ENCODE data around the gene SLIT3. TPM values are rescaled to one million over a fixed set of nuclear protein-coding genes. Genes with fewer than 3 reads are reported as not detected.
"Not testable (repeated sequence)": the region's sequence is repeated elsewhere in the genome, so short reads cannot be mapped to it uniquely, and the experiment has no call there.

Gene SLIT3
- total and polyA plus RNA-seq, 4 donors: 18.1 to 22.5 (median 19.5) TPM

DNA sequence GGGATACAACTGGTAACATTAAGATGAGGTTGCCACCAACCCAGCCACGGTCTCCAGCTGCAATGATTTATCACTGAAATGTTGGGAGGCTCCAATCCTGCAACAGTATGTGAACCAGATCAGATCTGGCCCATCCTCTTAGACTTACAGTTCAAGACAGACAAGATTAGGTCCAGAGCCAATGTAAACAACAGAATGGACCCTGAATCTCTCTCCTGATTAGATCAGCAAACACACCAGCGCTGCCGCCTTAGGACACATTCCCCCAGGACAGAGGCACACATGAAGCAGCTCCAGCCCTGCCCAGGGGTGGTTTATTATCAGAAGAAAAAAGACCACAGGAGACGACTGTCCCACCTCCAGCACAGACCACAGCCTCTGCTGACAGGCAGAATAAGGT is 82.1 kb downstream of the SLIT3 start:
- no peak for DNase-seq (ENCODE audit: low read depth in 4 of 6, low spot score in 6 of 6)
- Histone ChIP-seq H3K27ac (ENCODE audit: low read depth, low read length) (no peak overlapping the region), H3K27me3 (ENCODE audit: control insufficient read depth, insufficient read depth, low read length) (no peaks in the 10 kb centered on the region), H3K9me3 (ENCODE audit: control insufficient read depth, insufficient read depth, low read length) (no peaks in the 10 kb centered on the region), H3K4me1 (ENCODE audit: control insufficient read depth, insufficient read depth, low read length) (no peaks in the 10 kb centered on the region), H3K36me3 (ENCODE audit: control insufficient read depth, insufficient read depth, low read length) (no peaks in the 10 kb centered on the region), H3K4me3 (ENCODE audit: low read depth, low read length) (no peak overlapping the region)
- 63% methylated on average over 3 of the region's 4 CpGs for WGBS (ENCODE audit: insufficient coverage)

DNA sequence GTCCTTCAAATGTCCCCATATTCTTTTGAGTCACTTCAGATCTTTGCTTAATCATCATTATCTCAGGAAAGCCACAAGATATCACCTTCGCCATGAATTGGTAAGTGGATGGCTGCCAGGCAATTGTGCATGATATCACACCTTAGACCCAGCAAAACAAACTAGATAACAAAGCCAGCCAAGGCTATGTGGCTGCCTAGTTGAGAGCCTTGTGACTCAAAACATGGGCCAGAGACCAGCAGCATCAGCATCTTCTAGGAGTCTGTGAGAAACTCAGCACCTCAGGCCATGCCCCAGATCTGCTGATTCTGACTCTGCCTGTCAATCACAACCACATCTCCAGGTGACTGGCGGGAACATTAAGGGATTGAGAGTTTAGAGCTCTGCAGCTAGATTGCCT is 82.8 kb downstream of the SLIT3 start:
- WGBS (ENCODE audit: insufficient coverage): 79% methylated on average over 2 of the region's 2 CpGs

DNA sequence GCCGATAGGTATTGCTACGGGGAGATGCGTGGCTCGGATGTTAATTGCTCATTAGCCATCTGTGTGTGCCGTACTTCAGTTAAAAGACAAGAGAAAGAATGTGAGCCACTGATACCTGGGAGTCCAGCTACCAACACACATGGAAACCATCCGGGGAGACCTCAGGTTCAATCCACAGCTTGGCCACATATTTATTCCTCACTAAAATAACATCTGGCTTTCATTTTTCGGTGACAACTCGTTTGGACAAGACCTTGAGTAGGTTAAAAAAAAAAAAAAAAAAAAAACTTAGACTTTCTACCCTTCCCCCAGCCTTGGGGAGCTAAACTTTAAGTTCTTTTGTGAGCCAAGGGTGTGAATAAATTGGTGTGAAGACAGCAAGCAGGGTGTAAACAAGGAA is 84.1 kb downstream of the SLIT3 start:
- no peak overlapping the region for H3K27ac ChIP-seq (ENCODE audit: low read depth, low read length)
- no peak overlapping the region for H3K4me3 ChIP-seq (ENCODE audit: low read depth, low read length)
- no peaks in the 10 kb centered on the region for H3K27me3 ChIP-seq (ENCODE audit: control insufficient read depth, insufficient read depth, low read length)
- DNase-seq (ENCODE audit: low read depth in 4 of 6, low spot score in 6 of 6): peak in 1 of 6 donors; percentile 67
- H3K9me3 ChIP-seq (ENCODE audit: control insufficient read depth, insufficient read depth, low read length): no peaks in the 10 kb centered on the region
- 81% methylated on average over 5 of the region's 8 CpGs for WGBS (ENCODE audit: insufficient coverage)
- H3K36me3 ChIP-seq (ENCODE audit: control insufficient read depth, insufficient read depth, low read length): no peaks in the 10 kb centered on the region
- H3K4me1 ChIP-seq (ENCODE audit: control insufficient read depth, insufficient read depth, low read length): no peaks in the 10 kb centered on the region

More for the DNA sequence above, 82.8 kb downstream of the SLIT3 start:
- H3K36me3 ChIP-seq (ENCODE audit: control insufficient read depth, insufficient read depth, low read length): no peaks in the 10 kb centered on the region
- DNase-seq (ENCODE audit: low read depth in 4 of 6, low spot score in 6 of 6): no peak
- no peaks in the 10 kb centered on the region for H3K27me3 ChIP-seq (ENCODE audit: control insufficient read depth, insufficient read depth, low read length)
- H3K9me3 ChIP-seq (ENCODE audit: control insufficient read depth, insufficient read depth, low read length): no peaks in the 10 kb centered on the region
- H3K4me1 ChIP-seq (ENCODE audit: control insufficient read depth, insufficient read depth, low read length): no peaks in the 10 kb centered on the region
- no peak overlapping the region for H3K4me3 ChIP-seq (ENCODE audit: low read depth, low read length)
- H3K27ac ChIP-seq (ENCODE audit: low read depth, low read length): no peak overlapping the region

DNA sequence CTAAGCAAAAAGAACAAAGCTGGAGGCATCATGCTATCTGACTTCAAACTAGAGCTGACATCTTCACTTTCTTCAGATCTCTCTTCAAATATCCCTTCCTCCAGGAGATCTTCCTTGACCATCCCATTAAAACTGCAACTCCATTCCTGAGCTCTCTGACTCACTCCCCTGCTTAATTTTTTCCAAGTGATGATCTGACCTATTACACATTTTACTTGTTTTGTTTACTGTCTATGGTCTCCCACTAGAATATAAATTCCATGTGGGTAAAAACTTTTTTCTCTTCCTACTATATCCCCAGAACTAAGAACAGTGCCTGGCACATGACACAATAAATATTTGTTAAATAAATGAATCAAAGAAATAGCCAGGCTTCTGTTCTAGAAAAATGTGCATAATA is 87.5 kb downstream of the SLIT3 start:
- DNase-seq (ENCODE audit: low read depth in 4 of 6, low spot score in 6 of 6): no peak
- Histone ChIP-seq H3K27me3 (ENCODE audit: control insufficient read depth, insufficient read depth, low read length) (no peaks in the 10 kb centered on the region), H3K9me3 (ENCODE audit: control insufficient read depth, insufficient read depth, low read length) (no peaks in the 10 kb centered on the region), H3K27ac (ENCODE audit: low read depth, low read length) (no peak overlapping the region), H3K4me1 (ENCODE audit: control insufficient read depth, insufficient read depth, low read length) (no peaks in the 10 kb centered on the region), H3K36me3 (ENCODE audit: control insufficient read depth, insufficient read depth, low read length) (no peaks in the 10 kb centered on the region), H3K4me3 (ENCODE audit: low read depth, low read length) (no peak overlapping the region)

DNA sequence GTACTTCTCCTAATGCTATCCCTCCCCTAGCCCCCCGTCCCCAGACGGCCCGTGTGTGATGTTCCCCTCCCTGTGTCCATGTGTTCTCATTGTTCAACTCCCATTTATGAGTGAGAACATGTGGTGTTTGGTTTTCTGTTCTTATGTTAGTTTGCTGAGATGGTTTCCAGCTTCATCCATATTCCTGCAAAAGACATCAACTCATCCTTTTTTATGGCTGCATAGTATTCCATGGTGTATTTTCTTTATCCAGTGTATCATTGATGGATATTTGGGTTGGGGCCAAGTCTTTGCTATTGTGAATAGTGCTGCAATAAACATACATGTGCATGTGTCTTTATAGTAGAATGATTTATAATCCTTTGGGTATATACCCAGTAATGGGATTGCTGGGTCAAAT is 89.2 kb downstream of the SLIT3 start:
- not testable (repeated sequence) for H3K27ac ChIP-seq (ENCODE audit: low read depth, low read length); H3K4me3 ChIP-seq (ENCODE audit: low read depth, low read length); H3K36me3 ChIP-seq (ENCODE audit: control insufficient read depth, insufficient read depth, low read length); DNase-seq (ENCODE audit: low read depth in 4 of 6, low spot score in 6 of 6); H3K27me3 ChIP-seq (ENCODE audit: control insufficient read depth, insufficient read depth, low read length); H3K9me3 ChIP-seq (ENCODE audit: control insufficient read depth, insufficient read depth, low read length); H3K4me1 ChIP-seq (ENCODE audit: control insufficient read depth, insufficient read depth, low read length)
- WGBS (ENCODE audit: insufficient coverage): no CpG with 5 or more reads among the region's 3 CpGs

DNA sequence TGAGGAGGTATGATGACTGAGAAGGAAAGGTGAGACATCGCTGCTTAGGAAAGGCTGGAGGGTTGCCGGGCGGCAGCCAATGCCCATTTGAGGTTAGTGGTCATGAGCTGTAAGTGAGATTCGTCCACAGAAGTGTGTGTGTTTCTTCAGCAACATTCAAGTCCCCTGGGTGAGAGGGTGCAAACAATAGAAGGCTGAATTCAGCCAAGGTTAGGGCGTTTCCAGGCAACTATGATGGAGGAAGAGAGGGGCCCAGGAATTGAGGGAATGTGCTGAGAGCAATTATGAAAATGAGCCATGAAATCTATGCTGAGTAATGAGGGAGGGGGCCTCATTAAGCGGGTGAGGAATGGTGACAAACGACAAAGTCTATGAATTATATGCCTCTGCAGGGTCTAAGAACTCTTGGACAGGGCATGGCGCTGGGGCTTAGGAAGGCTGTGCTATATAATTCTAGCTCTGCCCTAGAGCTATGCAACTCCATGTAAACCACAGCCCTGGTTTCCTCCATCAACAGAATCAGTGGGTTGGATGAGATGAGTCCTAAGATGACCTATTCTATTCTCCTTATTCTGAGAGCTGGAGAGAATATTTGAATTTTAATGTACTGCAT is 96.0 kb downstream of the SLIT3 start:
- no peak overlapping the region for H3K4me3 ChIP-seq (ENCODE audit: low read depth, low read length)
- 34% methylated on average over 6 of the region's 8 CpGs for WGBS (ENCODE audit: insufficient coverage)
- no peaks in the 10 kb centered on the region for H3K4me1 ChIP-seq (ENCODE audit: control insufficient read depth, insufficient read depth, low read length)
- peaks cover 2% of the 10 kb centered on the region for H3K9me3 ChIP-seq (ENCODE audit: control insufficient read depth, insufficient read depth, low read length)
- H3K36me3 ChIP-seq (ENCODE audit: control insufficient read depth, insufficient read depth, low read length): no peaks in the 10 kb centered on the region
- H3K27ac ChIP-seq (ENCODE audit: low read depth, low read length): no peak overlapping the region
- no peak for DNase-seq (ENCODE audit: low read depth in 4 of 6, low spot score in 6 of 6)
- H3K27me3 ChIP-seq (ENCODE audit: control insufficient read depth, insufficient read depth, low read length): no peaks in the 10 kb centered on the region

DNA sequence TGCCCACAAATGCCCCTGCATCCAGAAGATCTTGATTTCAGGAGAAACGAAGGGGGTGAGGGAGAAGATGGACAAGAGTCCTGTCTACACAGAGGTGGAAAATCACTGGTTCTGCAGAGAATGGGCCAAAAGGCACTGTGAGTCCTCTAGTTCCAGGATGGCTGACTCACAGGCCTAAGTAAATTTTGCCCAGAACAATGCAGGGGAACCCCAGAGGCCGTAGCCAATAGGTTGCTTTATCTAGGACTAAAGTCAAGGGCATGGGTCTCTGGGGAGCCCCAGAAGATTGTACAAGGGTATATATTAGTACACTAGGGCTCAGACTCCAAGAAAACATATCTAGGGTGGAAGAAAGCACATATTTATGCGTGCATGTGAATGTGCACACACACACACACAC is 98.0 kb downstream of the SLIT3 start:
- Histone ChIP-seq H3K4me3 (ENCODE audit: low read depth, low read length) (no peak overlapping the region), H3K4me1 (ENCODE audit: control insufficient read depth, insufficient read depth, low read length) (no peaks in the 10 kb centered on the region), H3K9me3 (ENCODE audit: control insufficient read depth, insufficient read depth, low read length) (no peaks in the 10 kb centered on the region), H3K27ac (ENCODE audit: low read depth, low read length) (no peak overlapping the region), H3K27me3 (ENCODE audit: control insufficient read depth, insufficient read depth, low read length) (no peaks in the 10 kb centered on the region), H3K36me3 (ENCODE audit: control insufficient read depth, insufficient read depth, low read length) (no peaks in the 10 kb centered on the region)
- no peak for DNase-seq (ENCODE audit: low read depth in 4 of 6, low spot score in 6 of 6)
- 83% methylated on average over 2 of the region's 3 CpGs for WGBS (ENCODE audit: insufficient coverage)

DNA sequence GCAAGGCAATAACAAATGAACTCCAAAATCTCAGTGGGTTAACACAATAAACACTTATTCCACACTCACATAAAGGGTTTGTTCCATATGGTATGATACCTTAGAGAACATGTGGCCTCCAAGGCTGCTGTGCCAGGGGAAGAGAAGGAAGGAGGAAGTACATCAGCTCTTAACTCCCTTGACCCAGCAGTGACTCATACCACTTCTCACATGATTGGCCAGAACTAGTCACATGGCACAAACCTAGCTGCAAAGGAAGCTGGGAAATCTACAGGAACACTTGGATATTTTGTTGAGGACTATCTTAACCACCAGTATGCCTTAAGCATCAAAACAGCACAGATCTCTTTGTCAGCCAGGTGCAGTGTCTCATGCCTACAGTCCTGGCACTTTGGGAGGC is 99.3 kb downstream of the SLIT3 start:
- no peak overlapping the region for H3K27ac ChIP-seq (ENCODE audit: low read depth, low read length)
- no peak overlapping the region for H3K4me3 ChIP-seq (ENCODE audit: low read depth, low read length)
- H3K27me3 ChIP-seq (ENCODE audit: control insufficient read depth, insufficient read depth, low read length): no peaks in the 10 kb centered on the region
- no peaks in the 10 kb centered on the region for H3K9me3 ChIP-seq (ENCODE audit: control insufficient read depth, insufficient read depth, low read length)
- H3K4me1 ChIP-seq (ENCODE audit: control insufficient read depth, insufficient read depth, low read length): no peaks in the 10 kb centered on the region
- H3K36me3 ChIP-seq (ENCODE audit: control insufficient read depth, insufficient read depth, low read length): no peaks in the 10 kb centered on the region
- DNase-seq (ENCODE audit: low read depth in 4 of 6, low spot score in 6 of 6): no peak

DNA sequence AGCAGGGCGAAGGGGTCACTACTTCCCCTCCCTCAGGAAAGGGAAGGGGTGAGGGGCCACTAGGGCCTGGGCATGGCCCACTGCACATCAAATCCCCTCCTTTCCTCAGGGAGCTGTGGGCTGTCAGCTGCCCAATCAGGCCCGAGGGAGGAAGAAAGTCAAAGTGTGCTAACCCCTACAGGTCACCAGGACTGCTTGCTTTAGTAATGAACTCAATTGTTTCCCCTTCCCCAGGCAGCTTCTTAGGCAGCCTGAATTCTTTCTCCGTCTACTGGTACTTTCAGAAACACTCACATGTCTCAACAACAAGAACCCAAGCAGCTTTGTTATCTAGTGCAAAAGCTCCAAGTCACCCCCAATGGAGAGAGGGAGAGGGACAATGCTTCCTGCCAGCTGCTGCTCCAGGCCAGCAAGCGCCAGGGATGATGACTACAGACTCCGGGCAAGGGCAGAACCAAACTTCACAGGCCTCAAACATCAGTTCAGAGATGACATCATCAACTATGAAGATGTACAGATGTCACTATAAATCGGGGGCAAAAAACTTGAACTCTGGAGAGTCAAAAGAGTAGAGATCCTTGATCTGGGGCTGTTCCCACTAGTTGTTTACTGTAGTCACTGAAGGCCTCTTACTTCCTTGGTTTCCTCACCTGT is 100.7 kb downstream of the SLIT3 start:
- Histone ChIP-seq H3K9me3 (ENCODE audit: control insufficient read depth, insufficient read depth, low read length) (no peaks in the 10 kb centered on the region), H3K27me3 (ENCODE audit: control insufficient read depth, insufficient read depth, low read length) (no peaks in the 10 kb centered on the region), H3K4me1 (ENCODE audit: control insufficient read depth, insufficient read depth, low read length) (no peaks in the 10 kb centered on the region), H3K4me3 (ENCODE audit: low read depth, low read length) (no peak overlapping the region), H3K36me3 (ENCODE audit: control insufficient read depth, insufficient read depth, low read length) (no peaks in the 10 kb centered on the region), H3K27ac (ENCODE audit: low read depth, low read length) (no peak overlapping the region)
- WGBS (ENCODE audit: insufficient coverage): 45% methylated on average over 2 of the region's 6 CpGs
- no peak for DNase-seq (ENCODE audit: low read depth in 4 of 6, low spot score in 6 of 6)

DNA sequence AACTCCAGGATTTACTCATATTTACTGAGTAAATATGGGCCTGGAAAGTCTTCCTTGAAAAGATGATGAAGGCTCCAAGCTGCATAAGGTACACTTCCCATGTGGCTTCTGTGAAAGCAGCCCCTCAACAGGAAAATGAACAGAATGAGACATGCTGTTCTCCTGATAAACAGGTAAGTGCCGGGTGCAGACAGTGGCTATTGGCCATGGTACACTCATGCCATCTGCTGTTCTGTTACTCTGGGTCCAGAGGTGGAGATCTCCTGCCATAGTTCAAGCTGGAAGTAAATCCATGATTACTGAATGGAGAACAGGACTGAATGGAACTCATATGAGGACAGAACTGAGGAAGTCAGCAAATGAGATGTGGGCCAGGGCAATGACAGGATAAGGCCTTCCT is 103.6 kb downstream of the SLIT3 start:
- WGBS (ENCODE audit: insufficient coverage): 64% methylated on average over 1 of the region's 1 CpG
- Histone ChIP-seq H3K4me3 (ENCODE audit: low read depth, low read length) (no peak overlapping the region), H3K9me3 (ENCODE audit: control insufficient read depth, insufficient read depth, low read length) (no peaks in the 10 kb centered on the region), H3K27me3 (ENCODE audit: control insufficient read depth, insufficient read depth, low read length) (no peaks in the 10 kb centered on the region), H3K27ac (ENCODE audit: low read depth, low read length) (no peak overlapping the region), H3K36me3 (ENCODE audit: control insufficient read depth, insufficient read depth, low read length) (no peaks in the 10 kb centered on the region), H3K4me1 (ENCODE audit: control insufficient read depth, insufficient read depth, low read length) (no peaks in the 10 kb centered on the region)
- peak in 1 of 6 donors; percentile 21 for DNase-seq (ENCODE audit: low read depth in 4 of 6, low spot score in 6 of 6)
